NCI-H524 (cell line): ENCODE data around the gene TSTD2.

Experiments
- DNase-seq, 2 experiments: peaks; one replicate each; lab custom pipeline; 2025; lab: John Stamatoyannopoulos, UW

The TSTD2 gene

DNA sequence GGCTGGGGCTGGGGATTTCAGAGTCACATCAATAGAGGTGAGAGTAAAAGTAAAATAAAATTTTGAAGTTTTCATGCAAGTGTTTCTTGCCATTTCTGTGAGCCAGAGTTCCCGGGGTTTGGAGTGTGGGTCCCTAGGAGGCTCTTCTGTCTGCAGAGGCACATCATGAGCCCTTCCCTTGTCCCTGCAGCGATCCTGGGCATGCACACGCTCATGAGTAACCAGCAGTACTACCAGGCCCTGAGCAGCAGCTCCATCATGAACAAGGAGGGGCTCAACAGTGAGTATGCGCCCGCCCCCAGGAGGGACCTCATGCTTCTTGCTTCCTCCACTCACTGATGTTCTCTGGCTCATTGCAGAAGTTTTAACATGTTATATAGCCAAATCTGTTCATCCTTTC lies 70.6 kb downstream of the TSTD2 start:
- no peak for DNase-seq

DNA sequence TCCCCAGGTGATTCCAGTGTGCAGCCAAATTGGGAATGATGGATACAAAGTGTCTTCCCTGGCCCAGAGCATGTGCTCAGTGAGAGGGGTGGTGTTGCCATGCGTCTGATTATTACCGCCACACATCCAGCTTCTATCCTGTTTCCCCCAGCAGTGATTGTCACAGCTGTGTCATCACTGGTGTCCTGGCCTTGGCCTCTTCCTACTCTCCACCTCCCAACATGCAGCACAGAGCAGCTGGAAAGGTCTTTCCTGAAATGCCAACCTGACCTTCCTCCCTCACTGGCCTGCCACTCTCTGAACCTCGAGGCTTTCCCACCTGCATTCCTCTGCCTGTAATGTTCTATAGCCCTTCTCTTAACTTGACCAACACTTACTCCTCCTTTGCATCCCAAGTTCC lies 71.7 kb downstream of the TSTD2 start:
- DNase-seq, result no peak

DNA sequence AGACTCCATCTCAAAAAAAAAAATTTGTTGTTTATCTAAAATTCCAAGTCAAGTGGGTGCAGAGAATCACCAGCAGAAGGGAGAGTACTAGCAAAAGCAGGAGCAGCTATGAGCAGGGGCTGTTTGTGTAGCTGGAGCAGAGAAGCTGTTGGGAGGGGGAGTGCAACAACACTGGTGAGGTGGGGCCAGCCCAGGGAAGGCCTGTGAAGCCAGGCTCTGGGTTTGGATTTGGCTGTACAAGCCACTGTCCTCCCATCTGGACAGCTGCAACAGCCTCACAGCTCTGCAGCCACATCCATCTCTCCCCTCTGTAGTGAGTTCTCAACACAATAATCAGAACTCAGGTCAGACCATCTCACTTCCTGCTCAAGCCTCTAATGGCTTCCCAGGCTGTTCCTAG lies 72.3 kb downstream of the TSTD2 start:
- DNase-seq, result no peak

DNA sequence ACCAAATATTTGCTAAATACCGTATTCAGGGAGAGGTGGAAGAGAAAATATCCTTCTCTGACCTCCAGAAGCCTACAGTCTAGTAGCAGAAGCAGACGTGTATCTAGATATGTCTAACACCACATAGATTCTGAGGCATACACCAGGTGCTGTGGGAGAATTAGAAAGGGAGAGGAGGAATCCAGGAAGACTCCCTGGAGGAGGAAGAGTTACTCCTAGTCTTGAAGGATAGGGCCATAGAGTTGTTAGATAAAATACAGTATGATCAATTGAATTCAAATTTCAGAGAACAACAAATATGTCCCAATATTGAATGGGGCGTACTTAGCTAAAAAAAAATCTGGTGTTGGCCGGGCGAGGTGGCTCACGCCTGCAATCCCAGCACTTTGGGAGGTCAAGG lies 73.0 kb downstream of the TSTD2 start:
- DNase-seq, result no peak

DNA sequence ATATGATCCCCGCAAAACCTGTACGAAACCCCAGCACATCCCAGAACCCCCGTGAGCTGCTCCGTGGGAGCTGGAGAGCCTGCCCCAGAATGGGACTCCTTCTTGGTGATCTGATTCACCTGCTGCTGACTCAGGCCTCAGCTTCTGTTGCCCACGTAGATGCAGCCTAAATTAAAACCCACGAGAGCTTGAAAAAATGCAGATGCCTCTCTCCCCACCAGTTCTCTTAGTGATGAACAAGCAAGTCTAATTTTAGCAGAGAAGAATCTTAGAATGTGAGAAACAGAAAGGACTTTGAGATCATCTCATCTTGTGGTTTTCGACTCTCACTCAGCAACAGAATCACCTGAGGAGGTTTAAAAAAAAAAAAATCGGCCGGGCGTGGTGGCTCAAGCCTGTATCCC lies 74.1 kb downstream of the TSTD2 start:
- no peak for DNase-seq

DNA sequence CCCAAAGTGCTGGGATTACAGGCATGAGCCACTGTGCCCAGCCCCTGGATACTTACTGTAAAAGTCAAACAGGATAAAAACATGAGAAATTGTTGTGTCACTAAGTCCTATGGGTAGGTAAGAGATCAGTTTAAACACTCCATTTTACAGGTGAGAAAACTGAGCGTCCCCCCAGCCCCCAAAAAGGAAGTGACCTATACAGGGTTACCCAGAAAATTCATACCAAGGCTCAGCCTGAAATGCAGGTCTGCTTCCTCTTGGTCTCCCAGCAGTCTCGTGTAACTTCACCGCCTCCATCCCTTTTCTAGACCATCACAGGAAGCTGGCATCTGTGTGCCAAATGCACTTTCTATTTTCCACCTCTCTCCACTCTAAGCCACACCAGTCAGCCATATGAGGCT lies 74.5 kb downstream of the TSTD2 start:
- no peak for DNase-seq

DNA sequence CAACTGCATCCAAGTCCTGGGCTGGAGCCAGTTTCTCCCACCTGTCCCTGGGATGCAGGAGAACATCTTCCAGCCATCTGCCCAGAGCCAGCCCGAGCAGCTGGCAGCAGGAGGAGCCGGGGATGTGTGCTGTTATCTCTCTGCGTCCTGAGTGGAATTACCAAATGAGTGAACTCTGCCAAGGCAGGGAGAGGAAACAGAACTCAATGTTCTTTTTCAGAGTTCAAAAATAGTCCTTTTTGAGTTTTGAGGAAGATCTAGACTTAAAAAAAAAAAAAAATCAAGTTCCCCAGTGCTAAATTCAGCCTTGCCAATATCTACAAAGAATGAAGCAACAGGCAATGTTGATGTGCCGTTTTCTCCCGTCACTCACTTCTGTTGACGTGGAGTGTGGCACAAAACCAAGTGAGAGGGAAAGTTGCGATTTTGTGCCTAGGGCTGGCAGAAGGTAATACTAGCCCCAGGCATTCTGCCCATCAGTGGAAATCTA lies 75.5 kb downstream of the TSTD2 start:
- peak; percentile 71 to 92 for DNase-seq

DNA sequence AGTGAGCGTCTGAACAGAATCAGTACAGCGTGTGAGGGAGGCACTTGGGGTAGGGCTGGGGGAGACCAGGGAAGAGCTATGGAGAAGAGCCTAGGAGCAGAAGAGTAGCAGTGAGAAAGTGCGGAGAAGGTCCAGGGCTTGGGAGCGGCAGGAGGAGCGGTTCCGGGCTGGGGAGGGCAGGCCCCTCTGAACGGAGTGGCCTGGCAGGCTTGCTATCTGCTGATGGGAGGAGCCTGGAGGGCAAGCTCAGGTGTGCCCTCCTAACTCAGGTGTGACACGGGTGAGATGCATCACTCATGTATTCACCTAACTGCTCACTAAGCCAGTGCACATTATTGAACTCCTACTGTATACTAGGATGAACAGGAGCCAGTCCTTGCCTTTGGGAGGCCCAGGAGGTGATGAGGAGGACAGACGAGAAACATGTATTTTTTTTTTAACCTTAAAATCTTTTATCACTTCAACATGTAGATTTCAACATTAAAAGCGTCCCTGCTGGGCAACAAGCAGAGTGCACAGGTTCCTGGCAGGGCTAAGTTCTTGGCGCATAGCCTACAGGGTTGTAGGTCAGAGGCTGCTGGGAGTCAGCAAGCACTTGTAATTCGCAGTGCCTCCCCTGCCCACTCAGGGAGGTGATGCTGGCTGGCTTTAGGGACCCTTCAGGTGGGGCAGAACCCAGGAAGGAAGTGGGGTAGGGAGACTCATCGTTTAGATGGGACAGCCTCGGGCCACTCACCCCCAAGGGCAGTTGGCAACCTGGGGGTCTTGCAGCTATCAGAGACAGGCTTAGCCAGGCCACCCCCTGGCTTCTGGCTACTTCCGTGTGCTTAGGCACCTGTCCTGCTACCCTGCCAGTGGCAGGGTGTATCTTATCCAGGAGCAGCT lies 76.2 kb downstream of the TSTD2 start:
- no peak for DNase-seq

DNA sequence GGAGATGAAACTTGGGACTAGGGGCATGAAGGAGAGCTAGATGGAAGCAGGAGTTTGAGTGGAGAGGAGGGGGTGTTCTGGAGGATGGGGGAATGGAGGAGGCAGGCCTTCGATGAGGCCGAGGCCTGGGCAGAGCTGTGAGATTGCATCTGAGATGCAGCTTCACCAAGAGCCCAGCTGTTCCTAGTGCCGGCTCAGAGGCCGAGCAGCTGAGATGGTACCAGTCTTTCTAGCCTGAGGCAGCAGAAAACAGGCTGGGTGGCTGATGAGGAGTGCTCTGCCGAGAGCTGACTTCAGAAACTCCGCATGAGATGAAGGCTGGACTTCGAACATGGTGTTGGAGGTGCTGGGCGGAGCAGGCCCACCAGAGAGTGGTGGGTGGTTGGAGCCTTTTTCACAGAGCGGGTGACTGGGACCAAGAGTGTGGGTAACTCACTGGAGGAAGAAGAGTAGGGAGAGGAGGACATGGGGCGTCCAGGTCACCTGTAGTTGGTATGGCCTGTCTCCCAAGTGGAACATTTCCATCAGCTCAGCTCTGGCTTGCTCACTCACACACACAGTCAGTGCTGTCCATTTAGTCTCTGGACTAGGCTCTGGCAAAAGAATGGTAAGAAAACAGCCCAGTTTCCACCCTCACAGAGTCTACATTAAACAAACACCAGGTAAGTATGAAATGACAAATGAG lies 77.0 kb downstream of the TSTD2 start:
- no peak for DNase-seq

DNA sequence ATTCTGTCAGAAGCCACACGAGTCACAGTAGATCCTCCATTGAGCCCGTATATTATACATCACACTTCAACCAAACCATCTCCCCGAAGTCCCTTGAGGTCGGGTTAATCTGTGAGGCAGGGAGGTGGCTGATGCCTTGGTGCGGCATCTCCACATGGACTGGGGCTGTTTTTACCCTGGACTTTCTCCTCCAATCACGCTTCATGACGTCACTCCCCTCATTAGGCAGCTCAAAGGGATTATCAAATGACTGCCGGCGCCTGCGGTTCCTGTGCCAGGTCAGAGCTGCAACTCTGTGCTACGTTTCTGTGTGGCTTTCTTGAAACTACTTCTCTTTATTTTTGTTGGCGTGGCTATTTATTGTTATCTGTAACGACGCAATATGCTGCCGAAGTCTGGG lies 78.0 kb downstream of the TSTD2 start:
- peak; percentile 54 to 72 for DNase-seq

DNA sequence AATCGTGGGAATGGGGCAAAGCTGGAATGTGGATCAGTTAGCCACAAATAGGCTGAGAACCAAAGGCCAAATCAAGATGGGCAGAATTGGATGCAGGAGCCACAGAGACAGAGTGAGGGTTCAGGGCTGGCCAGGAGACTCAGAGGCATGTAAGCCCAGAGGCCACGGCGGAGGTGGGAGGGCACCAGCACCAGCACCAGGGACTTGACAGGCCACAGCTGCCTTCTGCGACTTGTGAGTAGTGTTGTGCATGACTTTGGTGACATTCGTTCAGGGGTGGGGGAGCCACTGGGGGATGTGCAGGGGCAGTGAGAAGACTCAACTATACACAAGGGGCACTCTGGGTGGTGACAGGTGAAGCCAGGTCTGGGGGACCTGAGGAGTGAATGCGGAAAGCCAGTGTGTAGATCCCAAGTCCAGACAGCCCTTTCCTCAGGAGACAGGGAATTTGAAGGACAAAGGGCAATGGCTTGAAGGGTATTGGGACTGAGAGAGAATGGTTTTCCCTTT lies 78.5 kb downstream of the TSTD2 start:
- no peak for DNase-seq

DNA sequence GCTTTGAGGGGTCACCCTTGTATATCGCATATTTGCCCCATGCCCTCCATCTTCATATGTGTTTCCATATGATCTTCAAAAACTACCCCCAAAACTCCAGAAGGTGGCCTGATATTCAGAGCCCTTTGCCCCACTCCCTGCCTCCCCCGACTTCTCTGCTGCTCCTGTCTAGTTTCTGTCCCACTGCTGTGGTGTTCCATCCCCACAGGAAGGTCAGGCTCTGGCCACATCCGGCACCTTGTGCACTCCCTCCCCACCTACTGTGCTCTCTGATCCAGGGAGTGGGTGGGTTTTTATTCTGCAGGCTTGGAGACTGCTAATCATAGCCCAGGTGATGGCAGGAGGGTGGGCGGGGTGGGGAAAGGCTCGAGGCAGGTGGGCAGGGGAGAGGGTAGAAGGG lies 79.3 kb downstream of the TSTD2 start:
- DNase-seq, result no peak

DNA sequence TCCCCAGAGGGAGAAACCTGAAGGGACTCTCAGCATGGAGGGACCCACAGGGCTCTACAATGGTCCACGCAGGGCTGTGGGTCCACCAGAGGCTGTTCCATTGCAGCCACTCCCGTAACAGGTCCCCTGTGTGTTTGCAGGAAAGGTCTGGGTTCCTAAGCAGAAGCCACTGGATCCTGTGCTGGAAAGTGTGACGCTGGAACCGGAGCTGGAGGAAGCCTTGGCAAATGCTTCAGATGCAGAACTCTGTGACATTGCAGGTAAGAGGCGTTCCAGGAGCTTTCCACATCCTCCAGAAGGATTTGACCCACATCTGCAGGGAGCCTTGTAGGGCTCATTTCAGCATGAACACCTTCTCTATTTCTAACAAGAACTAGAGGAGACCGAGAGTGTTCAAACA lies 80.0 kb downstream of the TSTD2 start:
- DNase-seq, result no peak

DNA sequence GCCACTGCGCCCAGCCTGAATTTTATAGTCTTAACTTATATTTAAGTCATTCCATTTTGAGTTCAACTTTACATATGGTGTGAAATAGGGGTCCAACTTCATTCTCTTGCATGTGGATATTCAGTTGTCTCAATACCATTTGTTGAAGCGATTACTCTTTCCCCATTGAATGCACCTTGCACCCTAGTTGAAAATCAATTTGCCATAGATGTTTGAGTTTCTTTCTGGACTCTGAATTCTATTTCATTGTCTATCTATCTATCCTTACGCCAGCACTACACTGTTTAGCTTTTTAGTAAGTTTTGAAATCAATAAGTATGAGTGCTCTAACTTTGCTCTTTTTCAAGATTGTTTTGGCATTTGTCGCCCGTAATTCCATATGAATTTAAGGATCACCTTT lies 81.9 kb downstream of the TSTD2 start:
- DNase-seq, result no peak

DNA sequence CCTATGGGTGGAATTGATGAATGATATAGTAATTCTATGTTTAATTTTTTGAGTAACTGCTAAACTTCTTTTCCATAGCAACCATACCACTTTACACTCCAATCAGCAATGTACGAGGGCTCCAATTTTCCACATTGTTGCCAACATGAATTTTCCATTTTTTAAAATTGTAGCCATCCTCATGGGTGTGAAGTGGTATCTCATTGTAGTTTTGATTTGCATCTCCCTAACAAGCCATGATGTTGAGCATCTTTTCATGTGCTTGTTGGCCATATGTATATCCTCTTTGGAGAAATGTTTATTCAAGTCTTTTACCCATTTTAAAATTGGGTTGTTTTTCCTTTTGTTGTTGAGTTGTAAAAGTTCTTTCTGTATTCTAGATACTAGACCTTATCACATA lies 82.8 kb downstream of the TSTD2 start:
- no peak for DNase-seq
